Measurements from ENCODE around the gene KIF26B. TPM values are rescaled to one million over a fixed set of nuclear protein-coding genes. Genes with fewer than 3 reads are reported as not detected.

The KIF26B gene
- total RNA-seq, 4 donors from 2014 or later, result 0.20 to 0.79 (median 0.41) TPM; not detected in 1

DNA sequence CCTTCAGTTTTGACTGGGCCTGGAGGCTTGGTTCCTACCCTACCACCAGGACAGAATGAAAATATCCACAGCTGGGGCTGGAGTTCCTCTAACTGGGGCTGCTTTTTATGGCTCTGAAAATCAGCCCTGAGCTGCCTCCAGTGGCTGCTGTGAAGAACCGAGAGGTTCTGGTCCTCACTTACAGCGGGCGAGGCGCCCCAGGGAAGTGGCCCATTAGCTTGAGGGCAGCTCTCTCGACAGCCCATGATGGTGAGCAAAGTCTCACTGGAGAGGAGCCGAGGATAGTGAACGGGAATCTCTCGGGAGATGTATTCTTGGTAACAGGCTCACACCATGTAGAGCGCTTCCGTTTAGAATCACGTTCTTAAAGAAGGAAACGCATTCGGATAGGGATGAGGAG is 459.7 kb downstream of the KIF26B start:
- DNase-seq, result no peak
- Histone ChIP-seq H3K4me3 (no peak overlapping the region), H3K27ac (no peak overlapping the region), H3K27me3 (peaks cover 4% of the 10 kb centered on the region), H3K36me3 (no peaks in the 10 kb centered on the region), H3K9me3 (no peaks in the 10 kb centered on the region), H3K4me1 (peaks cover 0 to 5% (median 0%) of the 10 kb centered on the region in 4 donors)
- intact Hi-C loops (cut with DNase I; ENCODE audit: low total_unique reads), result no loop called here
- 68 to 78% methylated on average over 8 to 13 of the region's 13 CpGs for WGBS, 2 donors (ENCODE audit: low coverage in 1 of 2)
- in situ Hi-C loops (cut with MboI; ENCODE audit: low pct_ligation_motif_present in 1 of 4, low pct_unique_long_range_greater_than_20kb in 1 of 4, low sequenced_read_pairs in 3 of 4), result loop anchor here in 1 of 4 donors (10.0 kb wide), 1 partner anchor 60 kb away; no protein-coding TSS in a partner anchor
- no peak for TF ChIP-seq EP300 (IDR thresholded peaks at IDR 0.05; ENCODE audit: low read depth)
- no peak for TF ChIP-seq POLR2AphosphoS5 (IDR thresholded peaks at IDR 0.05)
- TF ChIP-seq, protein P1, sequence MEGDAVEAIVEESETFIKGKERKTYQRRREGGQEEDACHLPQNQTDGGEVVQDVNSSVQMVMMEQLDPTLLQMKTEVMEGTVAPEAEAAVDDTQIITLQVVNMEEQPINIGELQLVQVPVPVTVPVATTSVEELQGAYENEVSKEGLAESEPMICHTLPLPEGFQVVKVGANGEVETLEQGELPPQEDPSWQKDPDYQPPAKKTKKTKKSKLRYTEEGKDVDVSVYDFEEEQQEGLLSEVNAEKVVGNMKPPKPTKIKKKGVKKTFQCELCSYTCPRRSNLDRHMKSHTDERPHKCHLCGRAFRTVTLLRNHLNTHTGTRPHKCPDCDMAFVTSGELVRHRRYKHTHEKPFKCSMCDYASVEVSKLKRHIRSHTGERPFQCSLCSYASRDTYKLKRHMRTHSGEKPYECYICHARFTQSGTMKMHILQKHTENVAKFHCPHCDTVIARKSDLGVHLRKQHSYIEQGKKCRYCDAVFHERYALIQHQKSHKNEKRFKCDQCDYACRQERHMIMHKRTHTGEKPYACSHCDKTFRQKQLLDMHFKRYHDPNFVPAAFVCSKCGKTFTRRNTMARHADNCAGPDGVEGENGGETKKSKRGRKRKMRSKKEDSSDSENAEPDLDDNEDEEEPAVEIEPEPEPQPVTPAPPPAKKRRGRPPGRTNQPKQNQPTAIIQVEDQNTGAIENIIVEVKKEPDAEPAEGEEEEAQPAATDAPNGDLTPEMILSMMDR (IDR thresholded peaks at IDR 0.05), result no peak
- no peak for TF ChIP-seq POLR2A (IDR thresholded peaks at IDR 0.05)

DNA sequence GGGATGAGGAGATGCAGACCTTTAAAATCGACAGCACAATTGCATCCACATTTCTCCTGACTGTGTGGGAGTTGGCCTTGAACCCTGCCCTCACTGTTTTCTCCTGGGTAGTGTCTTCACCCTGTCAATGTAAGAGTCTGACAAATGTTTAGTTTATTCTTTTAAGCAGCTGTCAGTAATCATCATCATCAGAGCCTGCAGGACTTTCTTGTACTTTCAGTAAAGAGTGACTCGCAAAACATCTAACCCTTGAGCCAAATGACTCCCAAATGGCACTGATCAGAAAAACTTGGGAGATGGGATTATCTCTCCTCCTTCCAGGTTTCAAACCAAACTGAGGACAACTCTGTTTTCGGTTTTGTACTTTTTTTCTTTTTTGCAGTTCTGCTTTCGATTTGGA is 460.2 kb downstream of the KIF26B start:
- Histone ChIP-seq H3K9me3 (no peaks in the 10 kb centered on the region), H3K27ac (no peak overlapping the region), H3K36me3 (no peaks in the 10 kb centered on the region), H3K27me3 (peaks cover 4% of the 10 kb centered on the region), H3K4me1 (no peaks in the 10 kb centered on the region), H3K4me3 (no peak overlapping the region)
- intact Hi-C loops (cut with DNase I; ENCODE audit: low total_unique reads), result no loop called here
- in situ Hi-C loops (cut with MboI; ENCODE audit: low pct_ligation_motif_present in 1 of 4, low pct_unique_long_range_greater_than_20kb in 1 of 4, low sequenced_read_pairs in 3 of 4), result loop anchor here in 1 of 4 donors (10.0 kb wide), 1 partner anchor 60 kb away; no protein-coding TSS in a partner anchor
- TF ChIP-seq, protein P1 (IDR thresholded peaks at IDR 0.05), result no peak
- no peak for TF ChIP-seq EP300 (IDR thresholded peaks at IDR 0.05; ENCODE audit: low read depth)
- no peak for TF ChIP-seq POLR2A (IDR thresholded peaks at IDR 0.05)
- no peak for TF ChIP-seq POLR2AphosphoS5 (IDR thresholded peaks at IDR 0.05)
- no peak for DNase-seq
- WGBS, 2 donors (ENCODE audit: low coverage in 1 of 2), result 53 to 64% methylated on average over 3 to 4 of the region's 4 CpGs

DNA sequence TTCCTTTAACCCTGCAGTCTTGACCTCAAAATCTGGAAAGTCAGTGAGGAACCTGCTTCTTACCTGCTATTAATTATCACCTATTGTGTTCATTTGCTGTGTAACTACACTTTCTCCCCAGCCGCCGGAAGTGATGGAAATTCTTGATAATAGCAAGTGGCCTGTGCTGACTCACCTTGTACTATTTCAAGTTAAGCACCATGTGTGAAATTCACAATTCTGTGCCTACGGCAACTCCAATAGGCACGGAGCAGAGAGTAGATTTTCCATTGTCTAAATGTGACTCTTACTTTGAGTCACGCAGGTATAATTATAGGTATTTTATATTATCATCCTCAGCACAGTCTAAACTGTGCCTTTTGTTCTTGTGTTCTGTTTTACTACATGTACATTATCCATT is 466.8 kb downstream of the KIF26B start:
- Histone ChIP-seq H3K4me3 (no peak overlapping the region), H3K4me1 (no peaks in the 10 kb centered on the region), H3K27ac (no peak overlapping the region), H3K9me3 (no peaks in the 10 kb centered on the region), H3K27me3 (no peaks in the 10 kb centered on the region), H3K36me3 (no peaks in the 10 kb centered on the region)
- WGBS, 2 donors (ENCODE audit: low coverage in 1 of 2), result 61 to 72% methylated on average over 2 to 5 of the region's 5 CpGs
- intact Hi-C loops (cut with DNase I; ENCODE audit: low total_unique reads), result no loop called here
- in situ Hi-C loops (cut with MboI; ENCODE audit: low pct_ligation_motif_present in 1 of 4, low pct_unique_long_range_greater_than_20kb in 1 of 4, low sequenced_read_pairs in 3 of 4), result no loop called here
- TF ChIP-seq, protein P1 (IDR thresholded peaks at IDR 0.05), result no peak
- TF ChIP-seq POLR2AphosphoS5 (IDR thresholded peaks at IDR 0.05) (no peak), POLR2A (IDR thresholded peaks at IDR 0.05) (no peak), EP300 (IDR thresholded peaks at IDR 0.05; ENCODE audit: low read depth) (no peak)
- DNase-seq, result no peak

DNA sequence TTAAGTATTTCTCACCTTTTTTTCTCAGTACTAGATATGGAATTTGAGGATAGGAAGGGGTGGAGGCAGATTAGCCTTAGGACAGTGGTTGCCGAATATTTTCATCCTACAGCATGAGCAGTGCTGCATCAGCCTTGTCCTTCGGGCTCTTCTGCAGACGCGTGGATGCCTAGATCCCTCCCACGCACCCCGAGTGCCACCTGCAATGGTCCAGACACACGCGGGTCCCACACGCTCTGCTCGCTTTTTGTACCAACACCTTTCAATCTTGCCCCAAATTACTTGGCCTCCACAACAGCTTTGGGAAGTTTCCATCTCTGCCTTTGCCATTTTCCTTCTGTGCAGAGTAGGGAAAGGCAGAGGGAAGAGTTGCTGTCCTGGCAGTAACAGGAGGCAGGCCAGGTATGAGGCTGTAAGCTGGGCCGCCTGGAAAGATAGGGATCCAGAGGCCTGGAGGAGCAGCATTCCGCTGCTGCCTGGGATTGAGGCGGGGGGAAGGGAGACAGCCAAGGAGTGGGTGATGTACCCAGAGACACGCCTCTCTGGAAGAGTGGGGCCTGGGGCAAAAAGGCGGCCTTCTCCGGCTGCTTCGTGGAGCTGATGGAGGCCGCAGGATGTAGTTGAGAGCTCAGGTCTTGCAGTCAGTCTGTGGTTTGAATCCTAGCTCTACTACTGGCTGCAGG is 467.7 kb downstream of the KIF26B start:
- TF ChIP-seq EP300 (IDR thresholded peaks at IDR 0.05; ENCODE audit: low read depth) (no peak), POLR2A (IDR thresholded peaks at IDR 0.05) (no peak), POLR2AphosphoS5 (IDR thresholded peaks at IDR 0.05) (no peak)
- TF ChIP-seq, protein P1 (IDR thresholded peaks at IDR 0.05), result no peak

More for the DNA sequence above, 467.7 kb downstream of the KIF26B start:
- no peaks in the 10 kb centered on the region for H3K27me3 ChIP-seq
- in situ Hi-C loops (cut with MboI; ENCODE audit: low pct_ligation_motif_present in 1 of 4, low pct_unique_long_range_greater_than_20kb in 1 of 4, low sequenced_read_pairs in 3 of 4) (no loop called here), intact Hi-C loops (cut with DNase I; ENCODE audit: low total_unique reads) (no loop called here)
- H3K27ac ChIP-seq, result no peak overlapping the region
- no peaks in the 10 kb centered on the region for H3K36me3 ChIP-seq
- no peak overlapping the region for H3K4me3 ChIP-seq
- no peaks in the 10 kb centered on the region for H3K9me3 ChIP-seq
- 65 to 82% methylated on average over 4 to 18 of the region's 18 CpGs for WGBS, 2 donors (ENCODE audit: low coverage in 1 of 2)
- no peak for DNase-seq
- H3K4me1 ChIP-seq, result no peaks in the 10 kb centered on the region

Measured in transverse colon (tissue), 4 donors.